GM18858 (cell line): Measurements from ENCODE around the gene A4GALT.
"Not testable (repeated sequence)": the region's sequence is repeated elsewhere in the genome, so short reads cannot be mapped to it uniquely, and the experiment has no call there.

Experiments used
- ATAC-seq: cut with Tn5 transposase; IDR thresholded peaks from one replicate; pipeline ENCODE4 v1.9.1; 2021; ENCODE audit not compliant: unreplicated experiment

A4GALT gene, protein sequence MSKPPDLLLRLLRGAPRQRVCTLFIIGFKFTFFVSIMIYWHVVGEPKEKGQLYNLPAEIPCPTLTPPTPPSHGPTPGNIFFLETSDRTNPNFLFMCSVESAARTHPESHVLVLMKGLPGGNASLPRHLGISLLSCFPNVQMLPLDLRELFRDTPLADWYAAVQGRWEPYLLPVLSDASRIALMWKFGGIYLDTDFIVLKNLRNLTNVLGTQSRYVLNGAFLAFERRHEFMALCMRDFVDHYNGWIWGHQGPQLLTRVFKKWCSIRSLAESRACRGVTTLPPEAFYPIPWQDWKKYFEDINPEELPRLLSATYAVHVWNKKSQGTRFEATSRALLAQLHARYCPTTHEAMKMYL

DNA sequence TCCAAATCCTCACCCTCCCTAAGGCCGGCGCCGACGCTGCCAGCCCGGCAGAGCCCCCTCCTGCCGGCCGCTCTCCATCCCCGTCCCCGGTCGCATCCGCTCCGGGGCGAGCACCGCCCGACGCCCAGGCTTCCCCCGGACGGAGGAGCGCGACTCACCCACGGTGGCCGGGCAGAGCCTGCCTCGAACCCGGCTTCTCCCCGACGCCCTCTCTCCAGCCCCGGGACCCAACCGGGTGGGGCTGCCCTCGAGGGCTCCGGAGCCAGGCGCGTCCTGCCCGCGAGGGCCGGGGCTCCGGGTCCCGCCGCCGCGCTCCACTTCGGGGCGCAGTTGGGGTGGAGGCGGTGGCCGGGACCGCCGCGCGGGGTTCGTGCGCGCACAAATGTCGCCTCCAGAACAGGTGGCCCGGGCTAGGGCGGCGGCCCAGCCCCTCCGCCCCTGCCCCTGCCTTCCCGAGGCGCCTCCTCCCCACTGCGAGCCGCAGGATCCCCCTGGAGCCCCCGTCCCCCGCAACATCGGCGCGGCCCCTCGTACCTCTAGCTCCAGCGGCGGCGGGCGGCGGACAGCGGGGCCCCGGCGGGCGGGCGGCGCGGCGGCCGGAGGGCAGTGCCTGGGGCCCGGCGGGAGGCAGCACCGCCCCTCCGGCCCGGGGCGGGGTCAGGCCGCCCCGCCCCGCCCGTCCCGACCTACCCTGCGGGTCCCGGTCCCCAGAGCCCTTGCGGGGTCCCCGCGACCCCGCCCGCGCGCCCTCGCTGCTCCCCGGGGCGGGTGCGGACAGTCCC is at the start of gene A4GALT:
TSS of gene A4GALT (minus strand) at position 608 of the 782 bp plus-strand sequence. CDS start 26,919 bp downstream, outside the sequence.
- ATAC-seq, result no peak

DNA sequence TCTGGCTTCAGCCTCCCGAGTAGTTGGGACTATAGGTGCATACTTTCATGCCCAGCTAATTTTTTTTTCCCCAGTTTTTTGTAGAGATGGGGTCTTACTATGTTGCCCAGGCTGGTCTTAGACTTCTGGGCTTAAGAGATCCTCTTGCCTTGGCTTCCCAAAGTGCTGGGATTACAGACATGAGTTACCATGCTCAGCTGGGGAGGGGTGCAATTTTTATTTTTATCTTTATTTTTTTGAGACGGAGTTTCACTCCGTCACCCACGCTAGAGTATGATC is 49.7 kb upstream of the A4GALT start:
- ATAC-seq, result no peak

DNA sequence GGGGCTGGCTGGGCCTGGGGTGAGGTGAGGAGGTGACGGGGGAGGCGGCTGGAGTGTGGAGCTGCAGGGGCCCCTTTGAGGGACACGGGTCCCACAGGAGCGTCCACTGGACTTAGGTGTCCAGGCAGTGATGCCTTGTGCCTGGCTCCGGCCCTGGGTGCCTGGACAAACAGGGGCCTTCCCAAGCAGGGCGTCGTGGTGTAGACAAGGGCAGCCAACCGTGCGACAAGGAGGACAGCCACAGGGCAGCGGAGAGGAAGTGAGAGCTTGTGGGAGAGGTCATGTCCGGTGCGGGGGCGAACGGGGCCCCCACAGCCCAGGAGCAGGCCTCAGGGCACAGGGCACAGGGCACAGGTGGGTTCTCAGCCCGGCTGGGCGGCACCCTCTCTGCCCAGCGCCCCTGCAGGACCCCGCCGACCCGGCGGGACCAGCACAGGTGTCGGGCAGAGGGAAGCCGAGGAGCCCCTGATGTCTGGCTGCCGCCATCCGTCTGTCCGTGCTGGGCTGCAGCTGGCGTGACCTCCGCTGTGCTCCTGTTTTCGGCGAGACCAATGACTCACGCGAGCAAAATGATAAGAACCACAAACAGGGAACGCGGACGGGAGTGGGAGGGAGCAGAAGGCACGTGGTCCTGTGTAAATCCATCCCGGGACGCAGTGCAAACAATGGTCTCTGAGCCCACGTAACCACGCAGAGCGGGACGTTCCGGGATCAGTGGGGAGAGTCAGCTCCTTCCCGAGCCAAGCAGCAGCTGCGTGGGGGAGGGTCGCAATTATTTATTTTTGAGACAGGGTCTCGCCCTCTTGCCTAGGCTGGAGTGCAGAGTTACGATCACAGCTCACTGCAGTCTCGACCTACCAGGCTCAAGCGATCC is 49.1 kb upstream of the A4GALT start:
- ATAC-seq, result peak; percentile 65

DNA sequence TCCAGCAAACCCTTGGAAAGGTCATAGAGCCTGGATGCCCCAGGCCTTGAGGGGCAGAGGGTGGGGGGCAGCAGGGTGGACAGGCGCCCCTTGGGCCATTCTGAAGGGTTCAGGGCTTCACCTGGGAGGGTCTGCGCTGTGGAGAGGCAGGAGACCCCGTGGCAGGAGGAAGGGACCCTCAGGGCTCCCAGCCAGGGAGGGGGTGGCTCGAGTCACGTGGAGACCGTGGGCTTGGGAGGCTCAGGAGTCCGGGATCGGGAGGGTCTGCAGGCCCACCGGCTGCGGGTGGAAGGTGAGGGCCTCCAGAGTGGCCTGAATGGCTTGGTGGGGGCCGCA is 48.5 kb upstream of the A4GALT start:
- no peak for ATAC-seq

DNA sequence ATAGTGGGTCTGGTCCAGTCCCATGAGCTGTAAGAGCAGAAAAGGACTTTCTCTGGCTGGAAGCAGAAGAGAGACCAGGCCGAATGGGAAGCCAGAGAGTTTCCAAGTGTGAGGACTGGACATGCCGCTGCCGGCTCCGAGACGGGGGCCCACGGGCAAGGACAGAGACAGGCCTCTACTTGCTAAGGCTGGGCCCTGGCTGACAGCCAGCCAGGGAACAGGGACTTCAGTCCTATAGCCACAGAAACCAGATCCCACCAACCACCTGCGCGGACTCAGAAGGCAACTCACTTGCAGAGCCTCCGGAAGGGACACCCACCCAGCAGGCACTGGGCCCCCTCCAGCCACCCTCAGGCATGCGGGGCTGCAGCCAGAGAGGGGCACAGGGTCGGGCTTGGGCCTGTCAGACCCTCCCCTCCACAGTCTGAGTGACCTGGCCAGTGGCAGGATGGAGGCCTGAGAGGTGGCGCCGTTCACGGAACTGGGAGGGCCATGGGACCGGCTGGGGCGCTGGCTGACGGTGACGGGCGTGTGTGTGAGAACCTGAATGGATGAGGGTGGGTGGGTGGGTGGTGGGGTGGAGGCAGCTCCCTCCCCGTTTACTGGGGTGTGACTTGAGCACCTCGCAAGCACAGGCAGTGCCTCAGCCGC is 47.8 kb upstream of the A4GALT start:
- no peak for ATAC-seq

DNA sequence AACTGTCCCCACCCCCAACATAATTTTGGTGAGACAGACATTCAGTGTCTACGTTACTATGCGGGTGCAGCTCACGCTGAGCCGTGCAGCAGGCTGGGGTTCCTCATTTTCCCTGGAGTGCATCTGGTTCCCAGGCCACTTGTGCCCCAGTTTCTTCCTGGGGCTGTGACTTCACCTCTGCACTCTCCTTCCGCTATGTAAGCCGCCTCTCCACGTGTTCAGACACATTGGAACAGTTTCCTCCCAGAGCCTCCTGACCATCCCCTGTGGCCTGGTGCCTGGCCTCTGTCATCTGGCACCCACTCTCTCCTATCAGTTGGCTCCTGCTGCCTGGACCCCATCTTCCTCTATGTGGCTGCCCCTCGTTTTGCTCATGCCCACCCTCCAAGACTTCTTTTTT is 46.2 kb upstream of the A4GALT start:
- ATAC-seq, result no peak

DNA sequence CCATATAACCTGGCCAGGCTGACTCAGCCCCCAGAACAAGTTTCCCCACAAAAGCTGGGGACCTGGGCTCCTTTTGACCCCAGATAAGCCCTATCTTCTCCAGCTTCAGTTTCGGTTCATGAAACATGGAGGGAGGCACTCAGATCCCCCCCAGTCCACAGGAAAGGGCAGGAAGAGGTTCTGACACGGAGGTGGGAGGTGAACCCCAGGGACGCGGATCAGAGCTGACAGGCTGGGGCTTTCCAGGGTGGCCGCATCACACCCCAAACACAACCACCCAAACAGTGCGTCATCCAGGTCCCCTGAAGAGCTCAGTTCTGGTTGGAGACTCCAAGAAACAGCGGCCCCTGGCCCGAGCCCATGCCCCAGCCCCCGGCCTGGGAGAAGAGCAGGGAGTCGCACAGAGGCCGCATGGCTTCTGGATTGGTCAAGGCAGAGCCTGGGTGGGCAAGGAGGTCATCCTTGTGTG is 44.3 kb upstream of the A4GALT start:
- ATAC-seq, result no peak

DNA sequence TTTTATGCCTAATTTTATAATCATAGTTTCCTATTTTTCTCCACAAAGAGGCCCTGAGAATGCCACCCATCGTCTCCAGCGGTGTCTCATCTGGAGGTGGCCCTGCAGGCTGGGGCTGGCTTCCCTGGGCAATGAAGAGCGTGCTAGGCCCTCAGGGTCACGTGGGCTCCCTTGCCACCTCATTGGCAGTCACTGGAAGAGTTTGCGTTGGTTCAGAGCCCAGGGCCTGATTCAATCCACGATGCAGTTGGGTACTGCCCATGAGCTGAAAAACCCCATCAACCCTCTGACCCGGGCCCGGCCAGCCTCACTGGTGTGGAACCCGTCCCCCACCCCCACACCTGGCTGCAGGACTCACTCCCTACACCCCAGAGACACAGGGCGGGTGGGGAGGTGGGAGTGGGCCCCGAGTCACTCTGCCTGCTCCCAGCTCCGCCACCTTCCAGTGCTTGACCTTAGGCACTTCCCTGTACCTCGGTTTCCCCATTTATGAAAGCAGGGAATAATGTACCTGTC is 43.4 kb upstream of the A4GALT start:
- no peak for ATAC-seq

DNA sequence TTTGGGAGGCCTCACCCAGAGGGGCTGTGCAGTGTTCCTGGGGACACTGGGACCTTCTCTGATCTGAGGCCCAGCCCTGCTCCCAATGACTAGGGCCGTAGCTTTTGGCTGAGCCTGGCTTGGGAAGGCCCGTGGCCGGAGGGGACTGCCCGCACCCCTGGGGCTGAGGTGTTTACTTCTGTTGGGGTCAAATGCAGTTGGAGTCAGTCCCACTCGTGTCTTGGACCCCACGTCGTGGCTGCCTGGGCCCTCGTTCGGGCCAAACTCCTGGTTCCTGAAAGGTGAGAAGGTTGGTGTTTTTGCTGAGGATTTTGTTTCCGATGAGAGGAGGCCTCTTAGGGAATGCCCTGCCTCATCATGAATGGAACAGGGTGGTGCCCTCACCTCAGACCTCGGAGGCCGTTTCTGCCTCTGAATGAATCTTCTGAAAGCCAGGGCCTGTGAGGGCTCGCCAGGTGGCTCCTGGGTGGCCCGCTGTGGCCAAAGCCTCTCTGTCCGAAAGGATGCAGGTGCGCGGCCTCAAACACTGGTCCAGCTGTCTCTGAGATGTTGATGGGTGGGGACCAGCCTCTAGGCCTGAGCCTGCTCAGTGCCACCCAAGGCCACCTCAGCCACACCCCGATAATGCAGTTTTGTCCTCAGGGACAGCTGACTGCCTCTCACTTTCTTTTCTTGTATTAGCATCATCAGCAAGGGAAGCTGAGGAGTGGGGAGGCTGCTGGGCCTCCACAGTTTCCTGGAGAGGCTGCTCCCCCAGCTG is 40.3 kb upstream of the A4GALT start:
- ATAC-seq, result no peak

DNA sequence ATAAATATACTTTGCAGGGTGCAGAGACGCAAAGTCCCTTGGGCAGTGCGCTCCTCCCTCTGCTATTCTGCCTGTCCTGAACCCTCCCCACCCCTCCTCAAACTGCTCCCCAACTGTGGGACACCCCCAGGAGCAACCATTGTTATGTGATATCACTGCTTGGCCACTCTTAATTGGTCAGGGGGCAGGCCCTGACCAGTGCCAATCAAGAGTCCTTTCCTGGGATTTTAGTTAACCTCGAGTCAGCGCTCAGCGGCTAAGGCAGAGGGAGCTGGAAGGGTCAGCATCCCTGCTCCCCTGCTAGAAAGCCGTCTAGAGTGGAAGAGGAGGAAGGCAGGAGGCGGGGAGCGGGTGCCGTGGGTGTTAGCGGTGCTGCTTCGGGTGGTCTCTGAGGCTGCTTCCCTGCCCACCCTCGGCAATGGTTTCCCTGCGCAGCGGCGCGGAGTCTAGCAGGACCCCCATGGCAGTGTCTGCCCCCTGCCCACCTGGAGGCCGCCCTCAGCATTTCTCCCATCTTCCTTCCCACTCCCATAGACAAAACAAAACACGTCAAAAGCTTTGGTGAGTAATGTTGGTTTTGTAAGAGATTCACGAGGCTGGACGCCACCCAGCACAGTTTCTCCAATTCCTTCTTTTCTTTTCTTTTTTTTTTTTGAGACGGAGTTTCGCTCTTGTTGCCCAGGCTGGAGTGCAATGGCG is 38.4 kb upstream of the A4GALT start:
- no peak for ATAC-seq

DNA sequence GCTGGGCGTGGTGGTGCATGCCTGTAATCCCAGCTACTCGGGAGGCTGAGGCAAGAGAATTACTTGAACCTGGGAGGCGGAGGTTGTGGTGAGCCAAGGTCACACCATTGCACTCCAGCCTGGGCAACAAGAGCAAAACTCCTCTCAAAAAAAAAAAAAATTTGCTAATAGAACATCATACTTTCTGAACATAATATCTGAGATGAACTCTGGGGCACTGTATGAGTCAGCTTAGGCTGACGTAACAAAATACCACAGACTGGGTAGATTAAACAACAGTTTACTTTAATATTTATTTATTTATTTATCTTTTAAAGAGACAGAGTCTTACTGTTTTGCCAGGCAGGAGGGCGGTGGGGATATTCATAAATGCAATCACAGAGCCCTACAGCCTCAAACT is 34.9 kb upstream of the A4GALT start:
- not testable (repeated sequence) for ATAC-seq

DNA sequence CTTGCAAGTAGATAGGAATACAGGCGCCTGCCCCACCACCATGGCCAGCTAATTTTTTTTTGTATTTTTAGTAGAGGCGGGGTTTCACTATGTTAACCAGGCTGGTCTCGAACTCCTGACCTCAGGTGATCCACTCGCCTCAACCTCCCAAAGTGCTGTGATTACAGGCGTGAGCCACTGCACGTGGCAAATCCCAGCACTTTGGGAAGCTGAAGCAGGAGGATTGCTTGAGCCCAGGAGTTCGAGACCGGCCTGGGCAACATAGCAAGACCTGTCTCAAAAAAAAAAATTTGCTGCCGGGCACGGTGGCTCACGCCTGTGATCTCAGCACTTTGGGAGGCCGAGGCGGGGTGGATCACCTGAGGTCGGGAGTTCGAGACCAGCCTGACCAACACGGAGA is 34.5 kb upstream of the A4GALT start:
- not testable (repeated sequence) for ATAC-seq

DNA sequence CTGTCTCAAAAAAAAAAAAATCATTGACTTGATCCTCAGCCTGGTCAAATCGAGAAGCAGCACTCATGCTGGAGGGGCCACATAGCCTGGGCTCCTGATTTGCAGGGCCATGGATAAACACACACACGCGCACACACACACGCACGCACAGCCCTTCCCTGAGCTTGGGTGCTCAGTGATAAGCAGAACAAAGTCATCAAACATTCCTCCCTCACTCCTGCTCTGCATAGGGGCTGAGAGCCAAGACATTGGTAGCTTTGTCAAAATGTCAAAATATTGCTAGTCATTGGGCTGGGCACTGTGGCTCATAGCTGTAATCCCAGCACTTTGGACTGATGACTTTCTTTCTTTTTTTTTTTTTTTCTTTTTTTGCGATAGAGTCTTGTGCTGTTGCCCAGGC is 34.0 kb upstream of the A4GALT start:
- ATAC-seq, result no peak

DNA sequence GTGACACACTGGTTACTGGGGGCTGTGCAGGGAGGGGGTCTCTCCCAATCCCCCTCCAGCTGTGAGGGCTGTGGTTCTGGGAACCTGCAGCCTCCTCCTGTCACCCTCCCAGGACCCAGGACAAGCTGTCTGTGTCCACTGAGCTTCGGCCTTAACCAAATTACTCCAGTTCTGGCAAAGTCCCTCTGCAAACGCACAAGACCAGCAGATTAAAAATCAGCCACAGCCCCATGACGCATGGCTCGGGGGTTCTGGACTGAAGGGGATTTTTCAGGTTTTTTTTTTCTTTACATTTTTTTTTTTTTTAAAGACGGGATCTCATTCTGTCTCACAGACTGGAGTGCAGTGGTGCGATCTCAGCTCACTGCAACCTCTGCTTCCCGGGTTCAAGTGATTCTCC is 32.2 kb upstream of the A4GALT start:
- no peak for ATAC-seq

DNA sequence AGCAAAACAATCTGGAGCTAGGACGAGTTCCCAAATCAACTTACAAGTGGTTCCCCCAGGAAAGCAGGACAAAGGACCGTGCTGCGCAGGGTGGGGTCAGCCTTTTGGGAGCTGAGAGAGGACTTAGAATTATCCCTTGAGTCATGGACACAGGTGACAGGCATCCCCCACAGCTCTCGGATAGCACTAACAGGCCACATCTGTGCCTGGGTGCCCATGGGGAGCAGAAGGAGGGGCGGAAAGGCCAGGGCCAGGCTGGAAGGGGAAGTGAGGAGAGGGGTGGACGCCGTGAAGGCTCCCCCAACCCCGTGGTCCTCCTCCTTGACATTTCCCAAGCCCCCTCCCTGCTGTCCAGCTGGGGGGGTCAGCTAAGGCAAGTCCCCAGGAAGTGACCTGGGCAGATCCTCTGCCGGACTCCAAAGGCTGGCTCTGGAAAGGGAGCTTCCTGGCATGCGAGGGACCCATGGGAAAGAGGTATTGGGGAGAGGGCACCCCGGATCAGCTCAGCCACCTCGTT is 31.6 kb upstream of the A4GALT start:
- ATAC-seq, result no peak

DNA sequence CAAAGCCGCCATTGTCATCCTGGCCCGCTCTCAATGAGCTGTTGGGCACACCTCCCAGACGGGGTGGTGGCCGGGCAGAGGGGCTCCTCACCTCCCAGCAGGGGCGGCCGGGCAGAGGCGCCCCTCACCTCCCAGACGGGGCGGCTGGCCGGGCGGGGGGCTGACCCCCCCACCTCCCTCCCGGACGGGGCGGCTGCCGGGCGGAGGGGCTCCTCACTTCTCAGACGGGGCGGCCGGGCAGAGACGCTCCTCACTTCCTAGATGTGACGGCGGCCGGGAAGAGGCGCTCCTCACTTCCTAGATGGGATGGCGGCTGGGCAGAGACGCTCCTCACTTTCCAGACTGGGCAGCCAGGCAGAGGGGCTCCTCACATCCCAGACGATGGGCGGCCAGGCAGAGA is 29.8 kb upstream of the A4GALT start:
- not testable (repeated sequence) for ATAC-seq

DNA sequence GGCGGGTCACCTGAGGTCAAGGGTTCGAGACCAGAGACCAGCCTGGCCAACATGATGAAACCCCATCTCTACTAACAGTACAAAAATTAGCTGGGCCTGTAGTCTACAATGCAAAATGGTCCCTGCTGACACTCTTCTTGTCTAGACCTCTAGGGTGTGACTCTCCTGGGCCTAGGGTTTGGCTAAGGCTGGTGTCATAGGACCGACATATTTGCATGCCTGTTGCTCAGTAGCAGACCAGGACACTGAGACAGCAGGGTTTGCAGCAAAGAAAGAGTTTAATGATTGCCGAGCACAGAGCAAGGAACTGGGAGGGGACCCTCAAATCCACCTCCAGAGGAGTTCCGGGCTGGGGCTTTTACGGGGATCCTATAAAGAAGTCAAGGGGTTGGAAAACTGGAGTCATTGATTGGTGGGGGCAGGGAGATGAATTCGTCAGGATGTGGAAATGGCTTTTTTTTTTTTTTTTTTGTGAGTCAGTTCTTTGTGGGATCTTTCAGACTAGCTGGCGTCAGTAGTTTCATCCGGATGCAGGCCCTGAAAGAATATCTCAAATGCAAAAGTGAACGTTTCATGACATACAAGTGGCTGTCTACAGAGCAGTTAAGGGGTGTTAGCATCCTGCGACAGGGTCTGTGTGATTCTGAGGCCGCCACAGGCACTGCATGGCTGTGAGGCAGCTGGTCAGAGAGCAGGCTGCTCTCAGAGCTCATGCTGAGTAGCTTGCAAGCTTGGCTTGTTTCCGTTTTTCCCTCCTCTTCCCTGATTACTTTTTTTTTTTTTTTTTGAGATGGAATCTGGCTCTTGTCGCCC is 27.2 kb upstream of the A4GALT start:
- no peak for ATAC-seq

DNA sequence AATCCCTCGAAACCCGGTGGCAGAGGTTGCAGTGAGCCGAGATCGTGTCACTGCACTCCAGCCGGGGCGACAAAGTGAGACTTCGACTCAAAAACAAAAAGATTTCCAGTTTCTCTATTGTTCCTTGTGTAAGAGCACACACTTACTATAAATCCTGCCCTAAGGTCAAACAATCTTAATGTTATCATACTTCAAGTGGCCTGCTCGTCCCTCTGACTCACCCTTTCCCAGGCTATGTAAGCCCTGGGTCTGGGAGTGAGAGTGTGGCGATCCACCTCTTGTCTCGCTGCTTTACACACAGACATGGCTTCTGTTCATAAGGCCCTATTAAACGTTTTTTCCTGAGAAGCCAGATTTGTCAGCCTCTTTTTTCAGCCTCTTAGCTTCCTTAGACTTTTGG is 24.4 kb upstream of the A4GALT start:
- no peak for ATAC-seq
